K562 (cell line): Measurements from ENCODE around the gene GPD2.

ENCODE experiments used
- CBX8 ChIP-seq: fragments of 200-600 bp; sonication (generic); IDR thresholded peaks from 2 replicates; pipeline ENCODE4 v1.6.1; 2012; ENCODE audit warnings: borderline replicate concordance, mixed run types, low read depth, mild to moderate bottlenecking, moderate library complexity, mixed read lengths, low read length, control low read depth, inconsistent platforms; ENCODE audit not compliant: poor library complexity, severe bottlenecking; ENCODE audit errors: extremely low read depth
- POLR2A ChIP-seq: fragments of 450-650 bp; conservative IDR thresholded peaks from 2 replicates; pipeline ENCODE4 v1.6.1; 2016
- TCF7L2 ChIP-seq: fragments of 150-350 bp; IDR thresholded peaks from 2 replicates; pipeline ENCODE4 v1.6.1; 2016; ENCODE audit warnings: low read depth, mild to moderate bottlenecking, low read length, moderate library complexity
- TEAD1 ChIP-seq, 2 experiments: fragments of 450-650 bp in 1 of 2; sonication (generic) in 1 of 2; formaldehyde crosslinking; IDR thresholded peaks; 2 replicates each; pipeline versions ENCODE4 v1.4.0 to v1.8.0; 2020 to 2022; ENCODE audit warnings: mild to moderate bottlenecking in 2 of 2, missing genetic modification reagents in 1 of 2
- USF2 ChIP-seq: sonication (generic); formaldehyde crosslinking; IDR thresholded peaks from 2 replicates; pipeline ENCODE4 v1.5.0; 2020; ENCODE audit warnings: missing genetic modification reagents
- YBX1 ChIP-seq: fragments of 450-650 bp; IDR thresholded peaks from 2 replicates; pipeline ENCODE4 v1.7.1; 2016; ENCODE audit warnings: mild to moderate bottlenecking
- ZBTB33 ChIP-seq: sonication (generic); formaldehyde crosslinking; IDR thresholded peaks from 2 replicates; pipeline ENCODE4 v1.8.1; 2023; ENCODE audit warnings: mild to moderate bottlenecking, missing genetic modification reagents
- ZNF133 ChIP-seq: fragments of 250-450 bp; sonication (Bioruptor Pico); IDR thresholded peaks from 2 replicates; pipeline ENCODE4 v1.4.0; 2020; ENCODE audit warnings: mild to moderate bottlenecking
- ZNF584 ChIP-seq: fragments of 200-800 bp; sonication (Bioruptor generic); IDR thresholded peaks from 2 replicates; pipeline ENCODE4 v1.6.1; 2016; ENCODE audit warnings: low read depth, mild to moderate bottlenecking, missing genetic modification characterization, missing compliant biosample characterization
- TF ChIP-seq, protein P1 (sequence below): conservative IDR thresholded peaks from 2 replicates; pipeline ENCODE4 v1.6.1; 2011; ENCODE audit warnings: low read depth, mild to moderate bottlenecking, low read length; ENCODE audit not compliant: control insufficient read depth
- TF ChIP-seq, protein P2 (sequence below), 3 experiments: IDR thresholded peaks in 2 of 3; conservative IDR thresholded peaks in 1 of 3; 2 replicates each; pipeline ENCODE4 v1.5.1; 2011 to 2012; ENCODE audit warnings: low read length in 3 of 3, mild to moderate bottlenecking in 3 of 3, control low read depth in 2 of 3, improper control_type of control experiment in 1 of 3, inconsistent platforms in 1 of 3, low read depth in 1 of 3, mixed read lengths in 1 of 3, moderate library complexity in 1 of 3; ENCODE audit not compliant: insufficient read depth in 2 of 3
- TF ChIP-seq, protein P3 (sequence below): sonication (generic); formaldehyde crosslinking; IDR thresholded peaks from 2 replicates; pipeline ENCODE4 v1.8.1; 2023; ENCODE audit warnings: mild to moderate bottlenecking, missing genetic modification reagents

- TF ChIP-seq, protein P1, sequence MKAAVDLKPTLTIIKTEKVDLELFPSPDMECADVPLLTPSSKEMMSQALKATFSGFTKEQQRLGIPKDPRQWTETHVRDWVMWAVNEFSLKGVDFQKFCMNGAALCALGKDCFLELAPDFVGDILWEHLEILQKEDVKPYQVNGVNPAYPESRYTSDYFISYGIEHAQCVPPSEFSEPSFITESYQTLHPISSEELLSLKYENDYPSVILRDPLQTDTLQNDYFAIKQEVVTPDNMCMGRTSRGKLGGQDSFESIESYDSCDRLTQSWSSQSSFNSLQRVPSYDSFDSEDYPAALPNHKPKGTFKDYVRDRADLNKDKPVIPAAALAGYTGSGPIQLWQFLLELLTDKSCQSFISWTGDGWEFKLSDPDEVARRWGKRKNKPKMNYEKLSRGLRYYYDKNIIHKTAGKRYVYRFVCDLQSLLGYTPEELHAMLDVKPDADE = no peak
- TF ChIP-seq USF2 (no peak), TCF7L2 (no peak), TEAD1 (CRISPR knock-in tag; IDR thresholded peaks at IDR 0.05) (no peak), YBX1 (no peak), ZNF133 (CRISPR knock-in tag) (no peak), CBX8 (no peak), POLR2A (no peak), ZBTB33 (no peak), ZNF584 (CRISPR knock-in tag) (no peak)
- TF ChIP-seq, protein P2, sequence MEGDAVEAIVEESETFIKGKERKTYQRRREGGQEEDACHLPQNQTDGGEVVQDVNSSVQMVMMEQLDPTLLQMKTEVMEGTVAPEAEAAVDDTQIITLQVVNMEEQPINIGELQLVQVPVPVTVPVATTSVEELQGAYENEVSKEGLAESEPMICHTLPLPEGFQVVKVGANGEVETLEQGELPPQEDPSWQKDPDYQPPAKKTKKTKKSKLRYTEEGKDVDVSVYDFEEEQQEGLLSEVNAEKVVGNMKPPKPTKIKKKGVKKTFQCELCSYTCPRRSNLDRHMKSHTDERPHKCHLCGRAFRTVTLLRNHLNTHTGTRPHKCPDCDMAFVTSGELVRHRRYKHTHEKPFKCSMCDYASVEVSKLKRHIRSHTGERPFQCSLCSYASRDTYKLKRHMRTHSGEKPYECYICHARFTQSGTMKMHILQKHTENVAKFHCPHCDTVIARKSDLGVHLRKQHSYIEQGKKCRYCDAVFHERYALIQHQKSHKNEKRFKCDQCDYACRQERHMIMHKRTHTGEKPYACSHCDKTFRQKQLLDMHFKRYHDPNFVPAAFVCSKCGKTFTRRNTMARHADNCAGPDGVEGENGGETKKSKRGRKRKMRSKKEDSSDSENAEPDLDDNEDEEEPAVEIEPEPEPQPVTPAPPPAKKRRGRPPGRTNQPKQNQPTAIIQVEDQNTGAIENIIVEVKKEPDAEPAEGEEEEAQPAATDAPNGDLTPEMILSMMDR (IDR thresholded peaks at IDR 0.05 in 2 of 3, conservative IDR thresholded peaks at IDR 0.05 in 1 of 3; ENCODE audit: insufficient read depth in 2 of 3, low read depth in 1 of 3, low read length in 3 of 3) = no peak
- TF ChIP-seq, protein P3, sequence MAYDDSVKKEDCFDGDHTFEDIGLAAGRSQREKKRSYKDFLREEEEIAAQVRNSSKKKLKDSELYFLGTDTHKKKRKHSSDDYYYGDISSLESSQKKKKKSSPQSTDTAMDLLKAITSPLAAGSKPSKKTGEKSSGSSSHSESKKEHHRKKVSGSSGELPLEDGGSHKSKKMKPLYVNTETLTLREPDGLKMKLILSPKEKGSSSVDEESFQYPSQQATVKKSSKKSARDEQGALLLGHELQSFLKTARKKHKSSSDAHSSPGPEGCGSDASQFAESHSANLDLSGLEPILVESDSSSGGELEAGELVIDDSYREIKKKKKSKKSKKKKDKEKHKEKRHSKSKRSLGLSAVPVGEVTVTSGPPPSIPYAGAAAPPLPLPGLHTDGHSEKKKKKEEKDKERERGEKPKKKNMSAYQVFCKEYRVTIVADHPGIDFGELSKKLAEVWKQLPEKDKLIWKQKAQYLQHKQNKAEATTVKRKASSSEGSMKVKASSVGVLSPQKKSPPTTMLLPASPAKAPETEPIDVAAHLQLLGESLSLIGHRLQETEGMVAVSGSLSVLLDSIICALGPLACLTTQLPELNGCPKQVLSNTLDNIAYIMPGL (CRISPR knock-in tag) = no peak
Measured at GRCh38 chr2:156619021-156619539, 182.9 kb downstream of the GPD2 start.
